Tibial artery (tissue), 4 donors: ENCODE data around the gene HOOK2.
A peak's percentile ranks its signal among the peaks of the same experiment; 100 is the strongest.

Source experiments
- DNase-seq, 2 donors: peaks; one replicate each; pipeline ENCODE4 v3.0.0-alpha.2; 2019
- H3K27ac ChIP-seq, 2 donors: fragments of 200-600 bp; sonication (generic) in 1 of 2; 1 replicate in 1 of 2; 2 replicates in 1 of 2; pipeline ENCODE4 v1.5.1; 2018 to 2019; ENCODE audit warnings: mild to moderate bottlenecking in 1 of 2
- H3K27me3 ChIP-seq, 2 donors: fragments of 200-600 bp; sonication (generic) in 1 of 2; one replicate each; pipeline versions ENCODE4 v1.5.1 to v1.6.0; 2016 to 2019
- H3K36me3 ChIP-seq, 3 donors: fragments of 200-600 bp; sonication (generic) in 2 of 3; one replicate each; pipeline ENCODE4 v1.5.1; 2016 to 2019; ENCODE audit warnings: mild to moderate bottlenecking in 2 of 3
- H3K4me1 ChIP-seq, 4 donors: fragments of 200-600 bp; sonication (generic) in 2 of 4; 1 replicate in 3 of 4; 2 replicates in 1 of 4; pipeline ENCODE4 v1.5.1; 2016 to 2019
- H3K4me3 ChIP-seq, 2 donors: fragments of 200-600 bp; sonication (generic) in 1 of 2; 1 replicate in 1 of 2; 2 replicates in 1 of 2; pipeline ENCODE4 v1.5.1; 2018 to 2019; ENCODE audit warnings: mild to moderate bottlenecking in 2 of 2
- H3K9me3 ChIP-seq, 3 donors: fragments of 200-600 bp; sonication (generic) in 1 of 3; one replicate each; pipeline ENCODE4 v1.5.1; 2016 to 2019
- CTCF ChIP-seq, 2 experiments: fragments of 200-600 bp in 1 of 2; fragments of 450-650 bp in 1 of 2; IDR thresholded peaks; one replicate each; pipeline ENCODE4 v1.5.1; 2017 to 2019; ENCODE audit warnings: antibody characterized with exemption in 2 of 2, mild to moderate bottlenecking in 1 of 2, moderate library complexity in 1 of 2
- intact Hi-C: fragments of 100-400 bp; cut with DNase I; formaldehyde crosslinking; loops from one replicate; pipeline ENCODE4 v1.15.0; 2023; ENCODE audit warnings: low total_unique reads

The HOOK2 gene

GRCh38 chr19:12767666-12768065 is 7.7 kb downstream of the HOOK2 start:
- TF ChIP-seq CTCF (IDR thresholded peaks at IDR 0.05), result no peak
- Histone ChIP-seq H3K36me3 (peaks cover 0 to 58% (median 16%) of the 10 kb centered on the region in 3 donors), H3K4me3 (no peak overlapping the region), H3K27ac (no peak overlapping the region), H3K4me1 (peaks cover 0 to 11% (median 2%) of the 10 kb centered on the region in 4 donors), H3K9me3 (no peaks in the 10 kb centered on the region), H3K27me3 (no peaks in the 10 kb centered on the region)
- intact Hi-C loops, result loop anchor here (2.0 to 5.0 kb wide), 2 partner anchors 29 to 80 kb away; no protein-coding TSS in a partner anchor
- no peak for DNase-seq

GRCh38 chr19:12767150-12767549 is 8.2 kb downstream of the HOOK2 start:
- DNase-seq, result no peak
- Histone ChIP-seq H3K27me3 (no peaks in the 10 kb centered on the region), H3K4me3 (no peak overlapping the region), H3K9me3 (no peaks in the 10 kb centered on the region), H3K36me3 (peaks cover 0 to 61% (median 16%) of the 10 kb centered on the region in 3 donors), H3K27ac (no peak overlapping the region), H3K4me1 (peaks cover 0 to 11% (median 2%) of the 10 kb centered on the region in 4 donors)
- no peak for TF ChIP-seq CTCF (IDR thresholded peaks at IDR 0.05)
- intact Hi-C loops, result loop anchor here (2.0 to 5.0 kb wide), 2 partner anchors 30 to 80 kb away; no protein-coding TSS in a partner anchor

- H3K36me3 ChIP-seq, result peaks cover 0 to 63% (median 16%) of the 10 kb centered on the region in 3 donors
- peaks cover 0 to 8% (median 2%) of the 10 kb centered on the region in 4 donors for H3K4me1 ChIP-seq
- H3K27me3 ChIP-seq, result no peaks in the 10 kb centered on the region
- H3K27ac ChIP-seq, result peak overlapping the region in 1 of 2 donors; percentile 27
- peak; percentile 67 to 77 for TF ChIP-seq CTCF (IDR thresholded peaks at IDR 0.05)
- H3K4me3 ChIP-seq, result peak overlapping the region; percentile 39 to 40
- peak; percentile 72 to 86 for DNase-seq
- intact Hi-C loops, result loop anchor here (2.0 to 5.0 kb wide), 2 partner anchors 31 to 81 kb away; no protein-coding TSS in a partner anchor
- no peaks in the 10 kb centered on the region for H3K9me3 ChIP-seq
Observed at GRCh38 chr19:12766051-12766521, 9.3 kb downstream of the HOOK2 start.

GRCh38 chr19:12764698-12765097 is 10.7 kb downstream of the HOOK2 start:
- no peak for DNase-seq
- H3K4me1 ChIP-seq, result peaks cover 0 to 8% (median 2%) of the 10 kb centered on the region in 4 donors
- no peaks in the 10 kb centered on the region for H3K27me3 ChIP-seq
- no peak overlapping the region for H3K4me3 ChIP-seq
- peaks cover 0 to 49% (median 16%) of the 10 kb centered on the region in 3 donors for H3K36me3 ChIP-seq
- intact Hi-C loops, result loop anchor here (5.0 kb wide), 1 partner anchor 83 kb away; no protein-coding TSS in a partner anchor
- H3K27ac ChIP-seq, result no peak overlapping the region
- no peak for TF ChIP-seq CTCF (IDR thresholded peaks at IDR 0.05)
- no peaks in the 10 kb centered on the region for H3K9me3 ChIP-seq

GRCh38 chr19:12763100-12763499 is 12.3 kb downstream of the HOOK2 start:
- DNase-seq, result no peak
- no peak for TF ChIP-seq CTCF (IDR thresholded peaks at IDR 0.05)
- no peaks in the 10 kb centered on the region for H3K27me3 ChIP-seq
- no peaks in the 10 kb centered on the region for H3K9me3 ChIP-seq
- no peak overlapping the region for H3K27ac ChIP-seq
- no peak overlapping the region for H3K4me3 ChIP-seq
- intact Hi-C loops, result no loop called here
- H3K4me1 ChIP-seq, result peaks cover 0 to 8% (median 2%) of the 10 kb centered on the region in 4 donors
- peaks cover 0 to 44% (median 16%) of the 10 kb centered on the region in 3 donors for H3K36me3 ChIP-seq
